ENCODE measurements around the gene ALDH18A1.
A peak's percentile ranks its signal among the peaks of the same experiment; 100 is the strongest.

The ALDH18A1 gene

GRCh38 chr10:95574649-95575365 is 81.7 kb downstream of the ALDH18A1 start:
- DNase-seq = no peak

GRCh38 chr10:95573964-95574604 is 82.4 kb downstream of the ALDH18A1 start:
- DNase-seq = no peak

GRCh38 chr10:95573527-95573926 is 83.0 kb downstream of the ALDH18A1 start:
- DNase-seq = no peak

GRCh38 chr10:95572131-95572820 is 84.2 kb downstream of the ALDH18A1 start:
- no peak for DNase-seq

GRCh38 chr10:95571390-95571789 is 85.1 kb downstream of the ALDH18A1 start:
- no peak for DNase-seq

- no peak for DNase-seq
Measured at GRCh38 chr10:95569368-95569767, 87.1 kb downstream of the ALDH18A1 start.

GRCh38 chr10:95567903-95568630 is 88.4 kb downstream of the ALDH18A1 start:
- no peak for DNase-seq

- DNase-seq = no peak
Measured at GRCh38 chr10:95566136-95566535, 90.4 kb downstream of the ALDH18A1 start.

GRCh38 chr10:95565336-95565735 is 91.2 kb downstream of the ALDH18A1 start:
- no peak for DNase-seq

- no peak for DNase-seq
Measured at GRCh38 chr10:95564291-95564690, 92.2 kb downstream of the ALDH18A1 start.

- no peak for DNase-seq
Measured at GRCh38 chr10:95562341-95562965, 94.1 kb downstream of the ALDH18A1 start.

GRCh38 chr10:95561864-95562177 is 94.7 kb downstream of the ALDH18A1 start:
- no peak for DNase-seq

- peak; percentile 75 for DNase-seq
Measured at GRCh38 chr10:95561177-95561863, 95.2 kb downstream of the ALDH18A1 start, which contains the start of gene SORBS1. Gene SORBS1 (minus strand): TSS chr10:95561371. CDS start chr10:95441135, 120,236 bp downstream.

GRCh38 chr10:95560278-95561176 is 96.0 kb downstream of the ALDH18A1 start:
- DNase-seq = peak; percentile 42

GRCh38 chr10:95559896-95560277 is 96.6 kb downstream of the ALDH18A1 start:
- no peak for DNase-seq

- DNase-seq = no peak
Measured at GRCh38 chr10:95559471-95559870, 97.0 kb downstream of the ALDH18A1 start.

- no peak for DNase-seq
Measured at GRCh38 chr10:95558593-95559320, 97.8 kb downstream of the ALDH18A1 start.

GRCh38 chr10:95556994-95557767 is 99.3 kb downstream of the ALDH18A1 start:
- DNase-seq = no peak
